GM19043 (cell line): ENCODE data around the gene RASGRF2.
A peak's percentile ranks its signal among the peaks of the same experiment; 100 is the strongest.

Experiments used
- ATAC-seq: cut with Tn5 transposase; IDR thresholded peaks from one replicate; pipeline ENCODE4 v1.9.1; 2021; ENCODE audit warnings: low read depth; ENCODE audit not compliant: unreplicated experiment

RASGRF2 gene

GRCh38 chr5:81189875-81190498, 229.8 kb downstream of the RASGRF2 start:
- ATAC-seq: no peak

GRCh38 chr5:81191726-81192372, 231.7 kb downstream of the RASGRF2 start:
- ATAC-seq: no peak

- no peak for ATAC-seq
Measured at GRCh38 chr5:81192373-81192750, 232.2 kb downstream of the RASGRF2 start.

GRCh38 chr5:81194633-81195334, 234.6 kb downstream of the RASGRF2 start:
- peak; percentile 90 for ATAC-seq

- no peak for ATAC-seq
Measured at GRCh38 chr5:81195335-81195929, 235.3 kb downstream of the RASGRF2 start.

GRCh38 chr5:81202655-81203054, 242.5 kb downstream of the RASGRF2 start:
- no peak for ATAC-seq

GRCh38 chr5:81203729-81204128, 243.6 kb downstream of the RASGRF2 start:
- no peak for ATAC-seq

- no peak for ATAC-seq
Measured at GRCh38 chr5:81204205-81204604, 244.0 kb downstream of the RASGRF2 start.

- no peak for ATAC-seq
Measured at GRCh38 chr5:81205058-81205457, 244.9 kb downstream of the RASGRF2 start.

GRCh38 chr5:81207009-81207408, 246.8 kb downstream of the RASGRF2 start:
- no peak for ATAC-seq

- no peak for ATAC-seq
Measured at GRCh38 chr5:81208904-81209303, 248.7 kb downstream of the RASGRF2 start.

- no peak for ATAC-seq
Measured at GRCh38 chr5:81209386-81209785, 249.2 kb downstream of the RASGRF2 start.

- ATAC-seq: no peak
Measured at GRCh38 chr5:81209869-81210493, 249.8 kb downstream of the RASGRF2 start.

GRCh38 chr5:81212211-81212751, 252.1 kb downstream of the RASGRF2 start:
- ATAC-seq: no peak

GRCh38 chr5:81213070-81213469, 252.9 kb downstream of the RASGRF2 start:
- ATAC-seq: no peak

- ATAC-seq: no peak
Measured at GRCh38 chr5:81214848-81215247, 254.7 kb downstream of the RASGRF2 start.

- no peak for ATAC-seq
Measured at GRCh38 chr5:81216152-81216551, 256.0 kb downstream of the RASGRF2 start.

GRCh38 chr5:81219389-81219788, 259.2 kb downstream of the RASGRF2 start:
- ATAC-seq: no peak

- no peak for ATAC-seq
Measured at GRCh38 chr5:81222285-81222684, 262.1 kb downstream of the RASGRF2 start.

- no peak for ATAC-seq
Measured at GRCh38 chr5:81225463-81225862, 265.3 kb downstream of the RASGRF2 start.

- no peak for ATAC-seq
Measured at GRCh38 chr5:81226286-81226685, 266.1 kb downstream of the RASGRF2 start.
